Natural killer cell treated with Interleukin-12 subunit alpha and Interleukin-12 subunit beta and Interleukin-15 and Interleukin-18, amount 100 ng/mL, for 72 hours (primary cell): Measurements from ENCODE around the gene PDE6H. TPM values are rescaled to one million over a fixed set of nuclear protein-coding genes. Genes with fewer than 3 reads are reported as not detected.

Experiments used
- ATAC-seq, 2 donors: fragments of 150-1000 bp; cut with Tn5 transposase in 1 of 2; sonication (Bioruptor Pico), chemical (Tn5 transposase) in 1 of 2; 2 replicates each; pipeline ENCODE4 v1.10.0; 2021
- DNase-seq: peaks from one replicate; pipeline ENCODE4 v3.0.0; 2022; ENCODE audit warnings: low spot score
- H3K27ac Mint-ChIP-seq, 2 donors: 1 replicate in 1 of 2; 2 replicates in 1 of 2; pipeline ENCODE4 v1.8.0; 2022; ENCODE audit warnings: mixed read lengths in 2 of 2, mild to moderate bottlenecking in 1 of 2, moderate library complexity in 1 of 2
- H3K27me3 Mint-ChIP-seq, 2 donors: 1 replicate in 1 of 2; 2 replicates in 1 of 2; pipeline ENCODE4 v1.8.0; 2022; ENCODE audit warnings: mixed read lengths in 2 of 2
- H3K36me3 Mint-ChIP-seq: one replicate; pipeline ENCODE4 v1.8.0; 2022; ENCODE audit warnings: mixed read lengths
- H3K4me1 Mint-ChIP-seq, 2 donors: 1 replicate in 1 of 2; 2 replicates in 1 of 2; pipeline ENCODE4 v1.8.0; 2022; ENCODE audit warnings: low read depth in 2 of 2, mixed read lengths in 2 of 2, mild to moderate bottlenecking in 1 of 2
- H3K4me3 Mint-ChIP-seq: one replicate; pipeline ENCODE4 v1.8.0; 2022; ENCODE audit warnings: mixed read lengths
- H3K9me3 Mint-ChIP-seq: 2 replicates; pipeline ENCODE4 v1.8.0; 2022; ENCODE audit warnings: mixed read lengths
- total RNA-seq, 2 donors: library from RNA; stranded (reverse); gene quantifications; one replicate each; pipeline ENCODE4 v1.2.3, GENCODE V29; 2022

PDE6H gene
- total RNA-seq, 2 donors from 2014 or later = not detected

GRCh38 chr12:15011162-15011561 is 38.3 kb downstream of the PDE6H start:
- Mint-ChIP-seq H3K27ac (no peak overlapping the region), H3K36me3 (no peaks in the 10 kb centered on the region), H3K4me3 (no peak overlapping the region), H3K4me1 (no peaks in the 10 kb centered on the region), H3K27me3 (peaks cover 18 to 19% of the 10 kb centered on the region in 2 donors), H3K9me3 (no peaks in the 10 kb centered on the region)
- ATAC-seq (no peak), DNase-seq (no peak)

GRCh38 chr12:15013634-15014179 is 40.9 kb downstream of the PDE6H start:
- Mint-ChIP-seq H3K4me1 (no peaks in the 10 kb centered on the region), H3K27me3 (peaks cover 22 to 27% of the 10 kb centered on the region in 2 donors), H3K4me3 (no peak overlapping the region), H3K27ac (no peak overlapping the region), H3K36me3 (no peaks in the 10 kb centered on the region), H3K9me3 (no peaks in the 10 kb centered on the region)
- DNase-seq (no peak), ATAC-seq (peak; percentile 57 to 64)

GRCh38 chr12:15014708-15015107 is 41.9 kb downstream of the PDE6H start:
- ATAC-seq (no peak), DNase-seq (no peak)
- H3K27ac Mint-ChIP-seq = no peak overlapping the region
- no peaks in the 10 kb centered on the region for H3K9me3 Mint-ChIP-seq
- no peaks in the 10 kb centered on the region for H3K36me3 Mint-ChIP-seq
- H3K4me1 Mint-ChIP-seq = no peaks in the 10 kb centered on the region
- H3K4me3 Mint-ChIP-seq = no peak overlapping the region
- peaks cover 19 to 21% of the 10 kb centered on the region in 2 donors for H3K27me3 Mint-ChIP-seq

- Mint-ChIP-seq H3K4me3 (no peak overlapping the region), H3K36me3 (no peaks in the 10 kb centered on the region), H3K4me1 (no peaks in the 10 kb centered on the region), H3K27me3 (peaks cover 19 to 23% of the 10 kb centered on the region in 2 donors), H3K9me3 (no peaks in the 10 kb centered on the region), H3K27ac (no peak overlapping the region)
- ATAC-seq (no peak), DNase-seq (no peak)
Observed at GRCh38 chr12:15015121-15015520, 42.3 kb downstream of the PDE6H start.

- peaks cover 31 to 38% of the 10 kb centered on the region in 2 donors for H3K27me3 Mint-ChIP-seq
- H3K36me3 Mint-ChIP-seq = no peaks in the 10 kb centered on the region
- no peak for DNase-seq
- H3K4me1 Mint-ChIP-seq = no peaks in the 10 kb centered on the region
- no peak overlapping the region for H3K4me3 Mint-ChIP-seq
- H3K27ac Mint-ChIP-seq = no peak overlapping the region
- ATAC-seq = no peak
- H3K9me3 Mint-ChIP-seq = no peaks in the 10 kb centered on the region
Observed at GRCh38 chr12:15020156-15020555, 47.3 kb downstream of the PDE6H start.

Other genes starting within 250 kb of the PDE6H start
- 10 to 100 TPM; 74.0 to 96.2 TPM for gene WBP11, start 169.6 kb upstream of the PDE6H start, total RNA-seq
- 1 to 10 TPM; 1.4 to 2.3 TPM for gene C12orf60, start 169.4 kb upstream of the PDE6H start, total RNA-seq
- not detected for gene SMCO3, start 158.9 kb upstream of the PDE6H start, total RNA-seq
- not detected for gene ART4, start 129.5 kb upstream of the PDE6H start, total RNA-seq
- gene MGP, start 87.2 kb upstream of the PDE6H start, total RNA-seq = not detected
- 1 to 10 TPM; 3.2 to 3.7 TPM for gene ERP27, start 34.5 kb upstream of the PDE6H start, total RNA-seq
- 100 to 1,000 TPM; 412 to 543 TPM for gene ARHGDIB, start 11.4 kb upstream of the PDE6H start, total RNA-seq
- not detected for gene RERG, start 248.4 kb downstream of the PDE6H start, total RNA-seq